Limb (tissue), 2 donors: ENCODE results near the gene RPS8.
"Not testable (repeated sequence)": the region's sequence is repeated elsewhere in the genome, so short reads cannot be mapped to it uniquely, and the experiment has no call there.

ENCODE experiments used
- DNase-seq, 2 donors: peaks; one replicate each; pipeline ENCODE4 v3.0.0-alpha.2; 2016; ENCODE audit errors: extremely low spot score in 2 of 2

The RPS8 gene

GRCh38 chr1:44802306-44803061, 27.1 kb downstream of the RPS8 start:
- peak in 1 of 2 donors; percentile 66 for DNase-seq

- no peak for DNase-seq
These were observed 27.6 kb downstream of the RPS8 start for GRCh38 chr1:44803062-44803311.

GRCh38 chr1:44803312-44804095, 28.2 kb downstream of the RPS8 start:
- no peak for DNase-seq

GRCh38 chr1:44805311-44806024, 30.1 kb downstream of the RPS8 start:
- DNase-seq: no peak

GRCh38 chr1:44806025-44806703, 30.8 kb downstream of the RPS8 start:
- peak in 1 of 2 donors; percentile 38 for DNase-seq

GRCh38 chr1:44806704-44807363, 31.5 kb downstream of the RPS8 start, which contains the start of gene DYNLT4:
TSS of gene DYNLT4 (minus strand) at chr1:44807351. CDS start at chr1:44806668, 683 bp downstream.
- DNase-seq: peak in 1 of 2 donors; percentile 35

GRCh38 chr1:44807364-44808062, 32.2 kb downstream of the RPS8 start:
- peak; percentile 88 to 91 for DNase-seq

GRCh38 chr1:44808063-44808937, 33.0 kb downstream of the RPS8 start, which contains the start of gene BTBD19:
TSS of gene BTBD19 (plus strand) at chr1:44808523. CDS start at chr1:44808821, 298 bp downstream.
- peak; percentile 91 to 92 for DNase-seq

- DNase-seq: peak in 1 of 2 donors; percentile 45
These were observed 33.9 kb downstream of the RPS8 start for GRCh38 chr1:44808938-44809917.

- DNase-seq: peak in 1 of 2 donors; percentile 40
These were observed 34.9 kb downstream of the RPS8 start for GRCh38 chr1:44810101-44810761.

GRCh38 chr1:44810762-44811105, 35.4 kb downstream of the RPS8 start:
- not testable (repeated sequence) for DNase-seq

- DNase-seq: no peak
These were observed 35.9 kb downstream of the RPS8 start for GRCh38 chr1:44811234-44811633.

- DNase-seq: no peak
These were observed 37.6 kb downstream of the RPS8 start for GRCh38 chr1:44812822-44813543.

- DNase-seq: not testable (repeated sequence)
These were observed 40.6 kb downstream of the RPS8 start for GRCh38 chr1:44815926-44816325.

- no peak for DNase-seq
These were observed 42.0 kb downstream of the RPS8 start for GRCh38 chr1:44817307-44817706.

- DNase-seq: no peak
These were observed 42.6 kb downstream of the RPS8 start for GRCh38 chr1:44817771-44818495.
